H54 (cell line): ENCODE data around the gene ST7L.
"Not testable (repeated sequence)": the region's sequence is repeated elsewhere in the genome, so short reads cannot be mapped to it uniquely, and the experiment has no call there.

Source experiments
- DNase-seq: peaks from one replicate; pipeline ENCODE4 v3.0.0; 2011; ENCODE audit warnings: low spot score, mixed read lengths; ENCODE audit not compliant: insufficient read length
- FAIRE-seq: peaks from 3 replicates; lab custom pipeline; 2011; peaks lifted over from hg19 to GRCh38; lab: Jason Lieb, UNC
- POLR2A ChIP-seq: IDR thresholded peaks from 2 replicates; pipeline ENCODE4 v1.6.1; 2011; ENCODE audit warnings: low read depth, mild to moderate bottlenecking, low read length

The ST7L gene

GRCh38 chr1:112493351-112493750 is 125.6 kb downstream of the ST7L start:
- DNase-seq: no peak
- no peak for TF ChIP-seq POLR2A
- FAIRE-seq: no peak

- DNase-seq: no peak
- TF ChIP-seq POLR2A: no peak
- no peak for FAIRE-seq
Observed at GRCh38 chr1:112492076-112492475, 126.9 kb downstream of the ST7L start.

DNA sequence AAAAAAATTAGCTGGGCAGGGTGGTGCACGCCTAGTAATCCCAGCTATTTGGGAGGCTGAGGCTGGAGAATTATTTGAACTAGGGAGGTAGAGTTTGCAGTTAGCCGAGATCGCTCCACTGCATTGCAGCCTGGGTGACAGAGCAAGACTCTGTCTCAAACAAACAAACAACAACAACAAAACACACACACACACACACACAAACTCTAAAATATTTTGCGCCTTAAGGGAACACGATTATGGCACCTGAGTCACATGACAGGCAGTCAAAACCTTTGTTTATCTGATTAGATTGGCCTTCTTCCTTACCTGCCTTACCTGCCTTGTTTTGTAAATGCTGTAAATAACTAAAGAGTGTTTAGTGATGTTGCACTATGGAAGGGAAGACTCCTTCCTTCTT is 130.8 kb downstream of the ST7L start:
- DNase-seq (no peak), FAIRE-seq (no peak)
- no peak for TF ChIP-seq POLR2A

GRCh38 chr1:112487686-112488085 is 131.3 kb downstream of the ST7L start:
- not testable (repeated sequence) for FAIRE-seq, DNase-seq

GRCh38 chr1:112486063-112486462 is 132.9 kb downstream of the ST7L start:
- DNase-seq: not testable (repeated sequence)

DNA sequence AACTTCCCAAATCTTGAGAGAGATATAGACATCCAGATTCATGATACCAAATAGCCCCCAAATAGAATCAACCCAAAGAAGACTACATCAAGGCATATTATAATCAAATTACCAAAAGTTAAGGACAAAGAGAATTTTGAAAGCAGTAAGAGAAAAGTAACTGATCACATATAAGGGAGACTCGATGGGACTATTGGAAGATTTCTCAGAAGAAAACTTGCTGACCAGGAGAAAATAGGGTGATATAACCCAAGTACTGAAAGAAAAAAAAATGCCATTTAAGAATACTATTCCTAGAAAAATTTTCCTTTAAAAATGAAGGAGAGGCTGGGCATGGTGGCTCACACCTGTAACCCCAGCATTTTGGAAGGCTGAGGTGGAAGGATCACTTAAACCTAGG is 140.6 kb downstream of the ST7L start:
- FAIRE-seq (no peak), DNase-seq (no peak)
- TF ChIP-seq POLR2A: no peak

More at GRCh38 chr1:112486063-112486462, 132.9 kb downstream of the ST7L start:
- not testable (repeated sequence) for FAIRE-seq

GRCh38 chr1:112477550-112477949 is 141.4 kb downstream of the ST7L start:
- TF ChIP-seq POLR2A: no peak
- DNase-seq (no peak), FAIRE-seq (no peak)
